ENCODE results near the gene ADAR.

The ADAR gene

GRCh38 chr1:154629061-154629674 lies 21.2 kb upstream of the ADAR start:
- H2BK15ac ChIP-seq (ENCODE audit: low read length) = no peak overlapping the region
- no peak overlapping the region for H4K8ac ChIP-seq (ENCODE audit: low read depth, low read length)
- no peak overlapping the region for H3K4me2 ChIP-seq (ENCODE audit: insufficient read depth, low read length, poor library complexity, severe bottlenecking)
- H2BK5ac ChIP-seq (ENCODE audit: low read length) = no peak overlapping the region
- DNase-seq (ENCODE audit: low spot score) = no peak
- H2BK120ac ChIP-seq (ENCODE audit: low read depth, low read length) = no peak overlapping the region
- peaks cover 0 to 14% of the 10 kb centered on the region in 2 donors for H3K9me3 ChIP-seq (replicated peaks in 1 of 2; ENCODE audit: control insufficient read depth in 2 of 2, insufficient read depth in 1 of 2, low read depth in 1 of 2, low read length in 2 of 2)
- H3K18ac ChIP-seq (ENCODE audit: low read length) = no peak overlapping the region
- WGBS, 2 donors (ENCODE audit: extremely low coverage in 2 of 2, insufficient read length in 2 of 2, insufficient replicate concordance in 1 of 2) = no CpG with 5 or more reads among the region's 1 CpG
- no peak overlapping the region for H3K27ac ChIP-seq (replicated peaks; ENCODE audit: low read length)
- no peak overlapping the region for H3K9ac ChIP-seq (ENCODE audit: low read depth, low read length, poor library complexity)
- peaks cover 3 to 4% of the 10 kb centered on the region in 2 donors for H3K4me1 ChIP-seq (ENCODE audit: control insufficient read depth in 2 of 2, insufficient read depth in 1 of 2, low read depth in 1 of 2, low read length in 2 of 2)
- no peak overlapping the region for H3K4ac ChIP-seq (ENCODE audit: low read length)
- H3K23ac ChIP-seq (ENCODE audit: low read depth, low read length, poor library complexity) = no peak overlapping the region
- no peak overlapping the region for H3K4me3 ChIP-seq (ENCODE audit: low read length in 2 of 2)
- peaks cover 10% of the 10 kb centered on the region for H3K79me1 ChIP-seq (ENCODE audit: low read depth, low read length)
- peak overlapping the region; percentile 90 for H2AFZ ChIP-seq (ENCODE audit: low read length)
- no peak overlapping the region for H2AK5ac ChIP-seq (ENCODE audit: low read depth, low read length)
- no peak overlapping the region for H2BK12ac ChIP-seq (ENCODE audit: low read length)
- H3K14ac ChIP-seq (ENCODE audit: low read length) = no peak overlapping the region
- H4K91ac ChIP-seq (ENCODE audit: low read depth, low read length, poor library complexity) = no peak overlapping the region
- H3K36me3 ChIP-seq (replicated peaks in 1 of 2; ENCODE audit: control insufficient read depth in 2 of 2, insufficient read depth in 2 of 2, low read length in 2 of 2) = peaks cover 2 to 10% of the 10 kb centered on the region in 2 donors
- no peaks in the 10 kb centered on the region for H3K27me3 ChIP-seq (ENCODE audit: control insufficient read depth in 3 of 3, insufficient read depth in 3 of 3, low read depth in 1 of 3, low read length in 3 of 3)

GRCh38 chr1:154628121-154628405 lies 20.1 kb upstream of the ADAR start:
- Histone ChIP-seq H3K4me1 (ENCODE audit: control insufficient read depth in 2 of 2, insufficient read depth in 1 of 2, low read depth in 1 of 2, low read length in 2 of 2) (peaks cover 3 to 4% of the 10 kb centered on the region in 2 donors), H2BK5ac (ENCODE audit: low read length) (no peak overlapping the region), H3K23ac (ENCODE audit: low read depth, low read length, poor library complexity) (no peak overlapping the region), H3K4me2 (ENCODE audit: insufficient read depth, low read length, poor library complexity, severe bottlenecking) (peak overlapping the region; percentile 42), H3K9ac (ENCODE audit: low read depth, low read length, poor library complexity) (no peak overlapping the region), H3K79me1 (ENCODE audit: low read depth, low read length) (peaks cover 10% of the 10 kb centered on the region), H3K4ac (ENCODE audit: low read length) (no peak overlapping the region), H2BK15ac (ENCODE audit: low read length) (no peak overlapping the region), H2AFZ (ENCODE audit: low read length) (peak overlapping the region; percentile 90), H3K4me3 (ENCODE audit: low read length in 2 of 2) (peak overlapping the region; percentile 63 to 95), H3K18ac (ENCODE audit: low read length) (no peak overlapping the region), H3K36me3 (replicated peaks in 1 of 2; ENCODE audit: control insufficient read depth in 2 of 2, insufficient read depth in 2 of 2, low read length in 2 of 2) (peaks cover 2 to 20% of the 10 kb centered on the region in 2 donors), H3K27ac (replicated peaks; ENCODE audit: low read length) (no peak overlapping the region), H2BK120ac (ENCODE audit: low read depth, low read length) (no peak overlapping the region), H3K27me3 (ENCODE audit: control insufficient read depth in 3 of 3, insufficient read depth in 3 of 3, low read depth in 1 of 3, low read length in 3 of 3) (no peaks in the 10 kb centered on the region), H4K8ac (ENCODE audit: low read depth, low read length) (no peak overlapping the region), H3K9me3 (replicated peaks in 1 of 2; ENCODE audit: control insufficient read depth in 2 of 2, insufficient read depth in 1 of 2, low read depth in 1 of 2, low read length in 2 of 2) (peaks cover 0 to 14% of the 10 kb centered on the region in 2 donors), H2AK5ac (ENCODE audit: low read depth, low read length) (no peak overlapping the region), H3K14ac (ENCODE audit: low read length) (no peak overlapping the region), H4K91ac (ENCODE audit: low read depth, low read length, poor library complexity) (no peak overlapping the region), H2BK12ac (ENCODE audit: low read length) (no peak overlapping the region)
- no CpG with 5 or more reads among the region's 5 CpGs for whole genome bisulfite sequencing, 2 donors (ENCODE audit: extremely low coverage in 2 of 2, insufficient read length in 2 of 2, insufficient replicate concordance in 1 of 2)
- DNase-seq (ENCODE audit: low spot score) = no peak

GRCh38 chr1:154627257-154628120 lies 19.5 kb upstream of the ADAR start:
- H3K23ac ChIP-seq (ENCODE audit: low read depth, low read length, poor library complexity) = peak overlapping the region; percentile 89
- peak overlapping the region; percentile 54 for H4K8ac ChIP-seq (ENCODE audit: low read depth, low read length)
- peaks cover 2 to 25% of the 10 kb centered on the region in 2 donors for H3K36me3 ChIP-seq (replicated peaks in 1 of 2; ENCODE audit: control insufficient read depth in 2 of 2, insufficient read depth in 2 of 2, low read length in 2 of 2)
- no peak overlapping the region for H2BK12ac ChIP-seq (ENCODE audit: low read length)
- no peaks in the 10 kb centered on the region for H3K27me3 ChIP-seq (ENCODE audit: control insufficient read depth in 3 of 3, insufficient read depth in 3 of 3, low read depth in 1 of 3, low read length in 3 of 3)
- H2AFZ ChIP-seq (ENCODE audit: low read length) = peak overlapping the region; percentile 90
- peak overlapping the region; percentile 63 to 95 for H3K4me3 ChIP-seq (ENCODE audit: low read length in 2 of 2)
- H3K4me1 ChIP-seq (ENCODE audit: control insufficient read depth in 2 of 2, insufficient read depth in 1 of 2, low read depth in 1 of 2, low read length in 2 of 2) = peaks cover 3 to 4% of the 10 kb centered on the region in 2 donors
- H3K27ac ChIP-seq (replicated peaks; ENCODE audit: low read length) = peak overlapping the region; percentile 47
- peak; percentile 90 for DNase-seq (ENCODE audit: low spot score)
- no peak overlapping the region for H2BK5ac ChIP-seq (ENCODE audit: low read length)
- H3K18ac ChIP-seq (ENCODE audit: low read length) = peak overlapping the region; percentile 99
- H3K79me1 ChIP-seq (ENCODE audit: low read depth, low read length) = peaks cover 10% of the 10 kb centered on the region
- H3K4ac ChIP-seq (ENCODE audit: low read length) = peak overlapping the region; percentile 97
- peak overlapping the region; percentile 51 for H2BK120ac ChIP-seq (ENCODE audit: low read depth, low read length)
- H3K4me2 ChIP-seq (ENCODE audit: insufficient read depth, low read length, poor library complexity, severe bottlenecking) = peak overlapping the region; percentile 66
- H2BK15ac ChIP-seq (ENCODE audit: low read length) = peak overlapping the region; percentile 52
- H3K9ac ChIP-seq (ENCODE audit: low read depth, low read length, poor library complexity) = peak overlapping the region; percentile 94
- no peak overlapping the region for H4K91ac ChIP-seq (ENCODE audit: low read depth, low read length, poor library complexity)
- peaks cover 0 to 14% of the 10 kb centered on the region in 2 donors for H3K9me3 ChIP-seq (replicated peaks in 1 of 2; ENCODE audit: control insufficient read depth in 2 of 2, insufficient read depth in 1 of 2, low read depth in 1 of 2, low read length in 2 of 2)
- no CpG with 5 or more reads among the region's 70 CpGs for WGBS, 2 donors (ENCODE audit: extremely low coverage in 2 of 2, insufficient read length in 2 of 2, insufficient replicate concordance in 1 of 2)
- H3K14ac ChIP-seq (ENCODE audit: low read length) = peak overlapping the region; percentile 99
- H2AK5ac ChIP-seq (ENCODE audit: low read depth, low read length) = peak overlapping the region; percentile 23
